ENCODE measurements around the gene AKIP1.
"Not testable (repeated sequence)": the region's sequence is repeated elsewhere in the genome, so short reads cannot be mapped to it uniquely, and the experiment has no call there.

AKIP1 gene
- total RNA-seq = 5.1 reads per million, percentile 20 among the genes with 10 or more reads in this experiment

GRCh38 chr11:8911029-8911823 is at the start of gene AKIP1:
AKIP1 (plus strand) TSS chr11:8911189; CDS start chr11:8911450, 261 bp downstream.
- peak; percentile 71 for DNase-seq

GRCh38 chr11:8863838-8864237 is 47.2 kb upstream of the AKIP1 start:
- no peak for DNase-seq

DNA sequence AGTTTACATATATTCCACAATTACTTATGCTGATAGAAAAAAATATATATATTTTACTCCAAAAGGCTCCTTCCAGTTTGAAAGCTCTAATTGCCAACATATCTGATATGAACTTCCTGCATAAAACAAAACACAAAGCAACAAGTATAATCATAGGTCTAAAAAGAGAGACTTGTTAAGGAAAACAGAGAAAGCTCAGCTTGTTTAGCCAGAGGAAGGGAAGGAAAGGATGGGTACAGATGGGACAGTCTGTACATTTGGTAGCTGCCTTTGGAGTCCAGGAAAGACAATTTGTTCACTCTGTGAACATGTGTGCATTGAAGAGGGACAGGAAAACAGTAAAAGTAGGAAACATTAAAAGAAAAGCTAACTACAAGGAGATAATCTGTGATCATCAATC is 45.7 kb upstream of the AKIP1 start:
- no peak for DNase-seq

DNA sequence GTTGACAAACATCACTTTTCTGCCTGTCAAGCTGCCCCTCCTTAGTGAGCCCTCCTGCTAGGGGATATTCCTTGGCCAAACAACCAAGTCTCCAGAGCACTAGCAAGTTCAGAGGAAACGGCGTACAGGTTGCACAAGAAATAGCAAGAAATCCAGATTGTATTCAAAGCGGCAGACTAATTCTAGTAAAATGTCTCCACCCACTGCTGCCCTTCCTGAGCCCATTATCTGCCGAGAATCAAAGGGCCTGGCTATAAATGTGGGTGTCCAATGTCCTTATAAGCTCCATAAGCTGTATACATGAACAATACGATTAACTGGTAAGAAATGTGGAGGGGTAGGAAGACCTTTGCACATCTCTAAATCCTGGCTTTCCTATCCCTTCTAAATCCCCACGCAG is 44.0 kb upstream of the AKIP1 start:
- no peak for DNase-seq

DNA sequence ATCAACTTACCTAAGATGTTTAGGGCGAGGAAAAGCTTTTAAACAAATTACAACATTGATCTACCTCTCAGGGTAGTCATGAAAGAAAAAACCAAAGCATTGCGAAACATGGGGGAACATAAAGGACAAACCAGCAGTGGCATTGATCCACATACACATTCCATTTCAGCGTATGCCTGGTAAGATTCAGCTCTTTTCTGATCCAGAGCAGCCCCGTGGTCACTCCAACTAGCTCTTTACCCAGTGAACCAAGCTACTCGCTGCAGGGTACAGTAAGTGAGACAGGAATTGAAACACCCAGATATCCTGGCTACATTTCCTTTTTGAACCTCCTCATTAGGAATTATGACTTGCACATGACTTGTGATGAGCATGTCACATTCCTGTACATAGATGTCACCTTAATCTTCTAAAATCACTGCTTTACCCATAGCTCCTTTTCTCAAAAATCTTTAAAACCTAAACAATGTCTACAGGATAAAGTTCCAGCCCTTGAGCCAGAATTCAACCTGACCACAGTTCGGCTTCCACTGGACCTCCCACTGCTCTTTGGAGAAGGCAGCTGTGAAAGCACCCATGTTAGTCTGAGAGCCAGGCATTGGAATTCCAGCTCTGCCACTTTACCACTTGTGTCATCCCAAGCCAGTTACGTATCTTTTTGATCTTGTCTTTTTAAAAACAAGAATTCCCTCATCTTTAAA is 42.9 kb upstream of the AKIP1 start:
- DNase-seq = no peak

DNA sequence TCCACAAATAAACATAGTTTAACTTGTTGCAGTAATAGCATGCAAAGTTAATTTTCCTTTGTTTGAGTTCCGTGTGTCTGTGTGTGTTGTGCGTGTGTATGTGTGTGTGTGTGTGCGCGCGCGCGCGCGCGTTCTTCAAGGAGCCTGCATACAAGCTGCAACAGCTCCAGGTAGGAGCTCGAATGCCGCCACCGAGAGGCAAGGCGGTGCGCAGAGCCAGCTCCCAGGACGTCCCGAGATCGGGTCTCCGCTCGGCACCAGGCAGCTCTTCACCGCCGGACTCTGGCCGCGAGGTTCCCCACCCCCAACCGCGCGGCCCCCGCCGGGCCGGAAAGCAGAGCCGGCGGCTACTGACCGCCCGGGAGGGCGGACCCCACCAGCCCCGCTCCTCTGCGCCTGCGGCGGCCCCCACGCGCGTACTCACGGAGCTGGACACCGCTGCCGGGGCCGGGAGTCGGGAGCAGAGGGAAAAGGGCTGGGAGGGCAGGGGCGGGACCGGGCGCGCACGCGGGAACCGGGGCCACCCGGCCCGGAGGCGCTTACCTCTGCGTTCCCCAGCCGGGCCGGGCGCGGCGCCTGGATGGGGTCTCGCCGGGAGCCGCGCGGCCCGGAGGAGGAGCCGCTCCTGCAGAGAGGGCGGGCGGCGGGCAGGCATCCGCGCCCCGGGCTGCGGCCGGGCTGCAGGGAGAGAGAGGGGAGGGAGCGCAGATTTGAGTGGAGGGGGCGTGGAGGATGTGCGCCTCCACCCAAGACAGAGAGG is 40.4 kb upstream of the AKIP1 start:
- DNase-seq = no peak

- no peak for DNase-seq
Observed at GRCh38 chr11:8871171-8871775, 39.7 kb upstream of the AKIP1 start.

DNA sequence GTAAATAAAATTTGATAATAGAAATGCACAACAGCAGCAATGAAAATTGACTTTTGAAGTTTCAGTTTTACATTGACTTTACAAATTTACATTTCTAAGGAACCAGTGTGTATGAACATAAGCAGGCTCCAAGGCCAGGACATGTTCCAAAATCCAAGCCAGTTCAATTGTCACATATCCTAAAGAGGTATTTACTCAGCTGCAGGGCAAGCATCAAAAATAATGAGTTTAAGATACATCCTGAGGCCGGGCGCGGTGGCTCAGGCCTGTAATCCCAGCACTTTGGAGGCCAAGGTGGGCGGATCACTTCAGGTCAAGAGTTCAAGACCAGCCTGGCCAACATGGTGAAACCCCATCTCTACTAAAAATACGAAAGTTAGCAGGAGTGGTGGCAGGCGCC is 39.0 kb upstream of the AKIP1 start:
- no peak for DNase-seq

DNA sequence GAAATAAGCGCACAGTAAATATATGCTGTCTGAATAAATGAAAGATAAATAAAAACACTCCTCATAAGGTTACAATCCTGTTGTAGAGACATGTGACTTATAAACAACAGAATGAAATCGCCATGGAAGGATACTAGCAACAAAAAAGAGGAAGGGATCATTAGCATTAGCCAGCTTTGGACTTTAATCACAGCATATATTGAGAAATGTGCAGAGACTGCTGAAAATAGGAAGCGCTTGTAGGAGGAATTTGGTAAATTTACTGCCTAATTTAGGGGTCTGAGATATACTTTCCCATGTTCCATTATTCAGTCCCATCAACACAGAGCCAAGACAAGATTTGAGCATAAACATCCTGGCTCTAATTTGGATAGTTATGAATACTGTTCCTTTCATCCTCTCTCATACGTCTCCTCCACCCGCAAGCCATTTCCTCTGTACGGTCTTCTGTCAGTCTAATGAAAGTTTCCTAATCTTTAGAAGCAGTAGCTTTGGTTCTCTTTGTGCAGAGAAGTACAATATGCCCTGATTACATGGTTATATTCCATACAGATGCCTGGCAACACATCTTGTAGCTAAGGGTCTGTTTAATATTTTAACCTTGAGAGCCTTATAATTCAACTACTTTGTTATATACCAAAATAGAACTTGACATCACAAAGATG is 37.1 kb upstream of the AKIP1 start:
- DNase-seq = no peak

DNA sequence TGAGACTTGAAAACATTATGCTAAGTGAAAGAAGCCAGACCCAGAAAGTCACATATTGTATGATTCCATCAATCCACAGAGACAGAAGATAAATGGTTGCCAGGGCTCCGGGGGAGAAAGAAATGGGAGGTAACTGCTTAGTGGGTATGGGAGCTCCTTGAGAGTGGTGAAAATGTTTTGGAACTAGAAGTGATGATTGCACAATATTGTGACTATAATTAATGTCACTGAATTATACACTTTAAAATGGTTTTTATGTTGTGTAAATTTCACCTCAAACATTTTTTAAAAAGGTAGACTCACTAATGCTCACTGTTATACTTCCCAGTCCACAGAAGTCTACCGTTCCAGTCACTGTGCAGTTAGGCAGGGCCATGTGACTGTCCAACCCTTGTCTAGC is 32.2 kb upstream of the AKIP1 start:
- DNase-seq = no peak

DNA sequence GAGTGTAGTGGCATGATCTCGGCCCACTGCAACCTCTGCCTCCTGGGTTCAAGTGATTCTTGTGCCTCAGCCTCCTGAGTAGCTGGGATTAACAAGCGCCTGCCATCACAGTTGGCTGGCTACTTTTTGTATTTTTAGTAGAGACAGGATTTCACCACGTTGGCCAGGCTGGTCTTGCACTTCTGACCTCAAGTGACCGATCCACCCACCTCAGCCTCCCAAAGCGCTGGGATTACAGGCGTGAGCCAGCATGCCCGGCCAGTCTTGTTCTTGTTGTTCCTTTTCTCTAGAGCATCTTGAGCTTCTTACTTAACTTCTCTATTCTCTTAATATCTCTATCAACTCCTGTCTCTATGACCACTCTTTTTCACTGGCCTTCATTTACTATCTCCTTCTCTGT is 29.4 kb upstream of the AKIP1 start:
- not testable (repeated sequence) for DNase-seq

- no peak for DNase-seq
Observed at GRCh38 chr11:8886322-8886721, 24.7 kb upstream of the AKIP1 start.

DNA sequence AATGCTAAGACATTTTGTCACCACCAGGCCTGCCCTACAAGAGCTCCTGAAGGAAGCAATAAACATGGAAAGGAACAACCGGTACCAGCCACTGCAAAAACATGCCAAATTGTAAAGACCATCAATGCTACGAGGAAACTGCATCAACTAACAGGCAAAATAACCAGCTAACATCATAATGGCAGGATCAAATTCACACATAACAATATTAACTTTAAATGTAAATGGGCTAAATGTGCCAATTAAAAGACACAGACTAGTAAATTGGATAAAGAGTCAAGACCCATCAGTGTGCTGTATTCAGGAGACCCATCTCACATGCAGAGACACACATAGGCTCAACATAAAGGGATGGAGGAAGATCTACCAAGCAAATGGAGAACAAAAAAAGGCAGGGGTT is 19.8 kb upstream of the AKIP1 start:
- DNase-seq = not testable (repeated sequence)

GRCh38 chr11:8899119-8899753 is 11.8 kb upstream of the AKIP1 start:
- no peak for DNase-seq

DNA sequence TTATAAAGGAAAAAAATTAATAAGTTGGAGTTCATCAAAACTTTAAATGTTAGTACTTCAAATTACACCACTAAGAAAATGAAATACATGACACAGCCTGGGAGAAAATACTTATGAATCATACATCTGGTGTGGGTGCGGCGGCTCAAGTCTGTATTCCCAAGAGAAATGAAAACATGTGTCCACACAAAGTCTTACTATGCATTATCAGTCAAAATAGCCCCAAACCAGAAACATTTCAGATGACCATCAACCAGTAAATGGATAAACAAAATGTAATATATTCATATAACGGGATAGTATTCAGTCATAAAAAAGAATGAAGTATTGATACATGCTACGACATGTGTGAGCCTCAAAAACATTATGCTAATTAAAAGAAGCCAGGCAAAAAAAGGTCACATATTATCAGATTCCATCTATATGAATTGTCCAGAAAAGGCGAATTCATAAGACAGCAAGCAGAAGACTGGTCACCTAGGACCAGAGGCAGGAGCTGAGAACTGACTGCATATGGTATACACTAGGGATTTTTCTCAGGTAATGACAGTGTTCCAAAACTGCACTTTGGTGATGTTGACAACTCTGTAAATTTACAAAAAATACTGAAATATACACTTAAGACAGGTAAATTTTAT is 5.3 kb upstream of the AKIP1 start:
- no peak for DNase-seq

- no peak for DNase-seq
Observed at GRCh38 chr11:8907116-8907515, 3.9 kb upstream of the AKIP1 start.

DNA sequence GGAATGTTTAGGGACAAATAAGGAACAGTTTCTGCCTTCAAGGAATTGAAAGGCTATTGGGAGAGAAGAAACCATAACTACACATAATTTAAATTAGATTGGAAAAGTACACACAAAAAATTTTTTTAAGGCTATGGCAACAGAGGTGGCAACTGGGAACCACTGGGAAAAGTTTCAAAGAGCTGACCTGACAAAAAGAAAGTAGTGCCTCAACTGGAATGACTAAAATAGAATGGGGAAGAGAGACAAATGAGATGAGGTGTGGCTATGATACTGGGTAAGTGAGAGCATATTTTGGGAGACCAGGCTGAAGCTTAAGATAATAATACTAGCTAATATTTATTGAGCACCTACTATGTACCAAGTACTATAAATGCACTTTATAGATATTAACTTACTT is 2.9 kb upstream of the AKIP1 start:
- DNase-seq = no peak

- DNase-seq = no peak
Observed at GRCh38 chr11:8910649-8911026, 351 bp upstream of the AKIP1 start.

DNA sequence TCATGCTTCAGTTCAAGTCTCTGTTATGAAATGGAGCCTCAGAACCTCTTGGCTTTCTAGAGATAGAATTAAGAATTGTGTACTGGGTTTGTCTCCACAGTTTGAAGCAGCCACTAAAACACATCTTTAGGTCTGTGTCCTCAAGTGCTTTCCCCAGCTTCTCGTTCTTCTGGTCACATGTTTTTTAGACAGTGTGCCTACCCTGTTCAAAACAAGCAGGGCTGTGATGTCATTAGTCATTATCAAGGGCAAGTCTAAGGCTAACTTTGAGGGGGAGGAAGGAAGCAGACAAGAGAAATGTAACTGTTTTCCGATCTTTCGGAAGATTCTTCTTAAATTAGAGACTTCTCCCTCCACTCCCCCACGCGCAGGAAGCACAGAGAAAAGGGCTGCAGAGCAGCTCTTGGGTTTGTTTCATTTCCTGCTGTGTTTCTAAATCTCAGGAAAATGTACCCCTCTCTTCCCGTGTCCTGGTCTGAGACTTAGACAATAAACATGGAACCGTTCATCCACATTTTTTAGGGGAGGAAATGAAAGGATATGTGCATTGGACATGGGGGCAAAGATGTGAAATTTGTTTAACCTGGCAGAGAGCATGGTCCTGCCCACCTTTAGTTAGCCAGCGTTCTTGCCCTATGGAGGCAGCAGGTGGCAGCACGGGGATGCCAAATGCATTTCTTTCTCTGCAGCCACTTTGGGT is 3.1 kb downstream of the AKIP1 start:
- DNase-seq = peak; percentile 23

DNA sequence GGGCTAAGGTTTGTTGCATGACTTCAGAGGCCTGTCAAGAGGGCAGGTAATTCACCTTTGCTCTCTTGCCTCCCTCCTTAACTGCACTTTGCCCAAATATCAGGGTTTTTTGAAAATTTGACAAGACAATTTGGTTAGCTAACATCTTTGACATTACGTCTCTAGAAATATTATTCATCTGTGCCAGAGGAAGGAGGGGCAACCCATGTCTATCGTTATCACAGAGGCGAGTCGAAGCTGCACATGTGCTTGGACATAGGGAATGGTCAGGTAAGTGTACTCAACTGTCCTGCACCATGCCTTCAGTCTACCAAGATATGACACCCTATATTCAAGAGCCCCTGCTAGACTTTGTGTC is 3.7 kb downstream of the AKIP1 start:
- no peak for DNase-seq

Data from effector CD4-positive, alpha-beta T cell (primary cell).